Activated effector memory CD4-positive, alpha-beta T cell treated with anti-CD3 and anti-CD28 coated beads, Interleukin-2, amount 50 U/mL, for 16 hours (primary cell): ENCODE measurements around the gene SOAT2.

Experiments
- DNase-seq: peaks from one replicate; pipeline ENCODE4 v3.0.0-alpha.2; 2020

SOAT2 gene, protein sequence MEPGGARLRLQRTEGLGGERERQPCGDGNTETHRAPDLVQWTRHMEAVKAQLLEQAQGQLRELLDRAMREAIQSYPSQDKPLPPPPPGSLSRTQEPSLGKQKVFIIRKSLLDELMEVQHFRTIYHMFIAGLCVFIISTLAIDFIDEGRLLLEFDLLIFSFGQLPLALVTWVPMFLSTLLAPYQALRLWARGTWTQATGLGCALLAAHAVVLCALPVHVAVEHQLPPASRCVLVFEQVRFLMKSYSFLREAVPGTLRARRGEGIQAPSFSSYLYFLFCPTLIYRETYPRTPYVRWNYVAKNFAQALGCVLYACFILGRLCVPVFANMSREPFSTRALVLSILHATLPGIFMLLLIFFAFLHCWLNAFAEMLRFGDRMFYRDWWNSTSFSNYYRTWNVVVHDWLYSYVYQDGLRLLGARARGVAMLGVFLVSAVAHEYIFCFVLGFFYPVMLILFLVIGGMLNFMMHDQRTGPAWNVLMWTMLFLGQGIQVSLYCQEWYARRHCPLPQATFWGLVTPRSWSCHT

GRCh38 chr12:53102883-53103807 is at the start of gene SOAT2:
SOAT2 (plus strand) TSS chr12:53103486; CDS start chr12:53103578, 92 bp downstream.
- DNase-seq: peak; percentile 76

DNA sequence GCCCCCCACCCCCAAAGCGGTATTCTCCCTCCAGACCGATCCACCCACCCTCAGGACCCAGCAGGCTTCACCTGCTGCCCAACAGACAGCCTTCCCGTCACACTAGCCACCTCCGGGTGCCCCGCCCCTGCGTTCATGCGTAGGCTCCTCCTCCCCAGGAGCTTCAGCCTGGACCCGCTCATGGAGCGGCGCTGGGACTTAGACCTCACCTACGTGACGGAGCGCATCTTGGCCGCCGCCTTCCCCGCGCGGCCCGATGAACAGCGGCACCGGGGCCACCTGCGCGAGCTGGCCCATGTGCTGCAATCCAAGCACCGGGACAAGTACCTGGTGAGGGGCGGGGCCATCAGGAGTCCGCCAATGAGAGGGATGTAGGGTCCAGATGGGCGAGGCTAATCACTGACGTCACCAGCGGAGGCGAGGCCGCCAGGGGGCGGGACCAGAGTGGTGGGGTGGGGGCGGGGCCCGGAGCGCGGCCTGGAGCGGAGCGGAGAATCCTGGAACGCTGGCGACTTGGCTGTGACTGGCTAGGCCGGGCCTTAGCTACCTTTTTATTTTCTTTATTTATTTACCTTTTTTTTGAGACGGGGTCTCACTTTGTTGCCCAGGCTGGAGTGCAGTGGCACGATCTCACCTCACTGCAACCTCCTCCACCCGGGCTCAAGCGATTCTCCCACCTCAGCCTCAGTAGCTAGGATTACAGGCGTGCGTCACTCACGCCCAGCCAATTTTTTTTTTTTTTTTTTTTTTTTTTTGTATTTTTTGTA is 49.0 kb upstream of the SOAT2 start:
- peak; percentile 97 for DNase-seq

DNA sequence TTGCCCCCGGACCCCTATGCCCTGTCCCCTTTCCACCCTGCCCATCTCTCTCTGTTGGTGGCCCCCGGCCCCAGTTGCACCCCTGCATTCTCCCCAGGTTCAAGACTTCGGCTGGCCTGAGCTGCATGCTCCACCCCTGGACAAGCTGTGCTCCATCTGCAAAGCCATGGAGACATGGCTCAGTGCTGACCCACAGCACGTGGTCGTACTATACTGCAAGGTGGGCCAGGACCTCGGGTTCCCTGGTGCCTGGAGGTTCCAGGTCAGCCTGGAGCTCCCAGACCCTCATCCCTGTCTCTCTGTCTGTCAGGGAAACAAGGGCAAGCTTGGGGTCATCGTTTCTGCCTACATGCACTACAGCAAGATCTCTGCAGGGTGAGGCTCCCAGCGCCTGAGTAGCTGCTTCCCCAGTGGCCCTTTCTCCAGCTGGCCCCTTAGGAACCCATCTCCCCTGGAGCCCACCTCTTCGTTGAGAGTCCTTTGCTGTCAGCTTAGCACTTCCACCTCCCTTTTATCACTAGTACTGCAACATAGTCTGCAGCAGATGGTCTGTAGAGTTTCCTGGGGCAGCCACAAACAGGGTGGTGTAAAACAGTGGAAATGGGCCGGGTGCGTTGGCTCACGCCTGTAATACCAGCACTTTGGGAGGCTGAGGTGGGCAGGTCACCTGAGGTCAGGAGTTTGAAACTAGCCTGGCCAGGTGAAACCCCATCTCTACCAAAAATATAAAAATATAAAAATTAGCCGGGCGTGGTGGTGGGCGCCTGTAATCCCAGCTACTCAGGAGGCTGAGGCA is 47.6 kb upstream of the SOAT2 start:
- peak; percentile 61 for DNase-seq

- peak; percentile 57 for DNase-seq
Measured at GRCh38 chr12:53056296-53056695, 47.0 kb upstream of the SOAT2 start.

- peak; percentile 58 for DNase-seq
Measured at GRCh38 chr12:53056901-53057300, 46.4 kb upstream of the SOAT2 start.

DNA sequence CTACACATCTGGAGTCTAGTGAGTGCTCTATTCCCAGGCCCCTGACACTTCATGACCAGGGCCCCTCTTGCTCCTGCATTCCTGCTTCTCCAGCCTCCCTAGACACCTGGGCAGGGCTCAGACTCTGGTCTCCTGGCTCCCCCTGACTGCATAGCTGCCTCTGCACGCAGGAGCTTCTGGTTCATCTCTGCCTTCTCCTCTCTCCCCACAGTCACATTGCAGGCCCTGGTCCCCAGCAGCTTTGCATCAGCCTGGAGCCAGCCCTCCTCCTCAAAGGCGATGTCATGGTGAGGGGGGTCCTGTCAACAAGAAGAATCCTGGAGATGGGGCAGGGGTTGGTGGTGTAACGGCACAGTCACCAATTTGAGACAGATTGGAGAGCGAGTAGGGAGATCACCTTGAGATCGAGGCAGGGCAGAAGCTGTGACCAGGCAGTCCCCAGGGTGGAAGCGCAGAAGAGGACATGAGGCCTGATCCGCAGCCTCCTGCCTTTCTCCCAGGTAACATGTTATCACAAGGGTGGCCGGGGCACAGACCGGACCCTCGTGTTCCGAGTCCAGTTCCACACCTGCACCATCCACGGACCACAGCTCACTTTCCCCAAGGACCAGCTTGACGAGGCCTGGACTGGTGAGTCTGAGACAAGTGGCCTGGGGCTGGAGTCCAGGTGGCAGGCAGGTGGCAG is 45.3 kb upstream of the SOAT2 start:
- peak; percentile 62 for DNase-seq

- peak; percentile 50 for DNase-seq
Measured at GRCh38 chr12:53058674-53059433, 44.4 kb upstream of the SOAT2 start.

DNA sequence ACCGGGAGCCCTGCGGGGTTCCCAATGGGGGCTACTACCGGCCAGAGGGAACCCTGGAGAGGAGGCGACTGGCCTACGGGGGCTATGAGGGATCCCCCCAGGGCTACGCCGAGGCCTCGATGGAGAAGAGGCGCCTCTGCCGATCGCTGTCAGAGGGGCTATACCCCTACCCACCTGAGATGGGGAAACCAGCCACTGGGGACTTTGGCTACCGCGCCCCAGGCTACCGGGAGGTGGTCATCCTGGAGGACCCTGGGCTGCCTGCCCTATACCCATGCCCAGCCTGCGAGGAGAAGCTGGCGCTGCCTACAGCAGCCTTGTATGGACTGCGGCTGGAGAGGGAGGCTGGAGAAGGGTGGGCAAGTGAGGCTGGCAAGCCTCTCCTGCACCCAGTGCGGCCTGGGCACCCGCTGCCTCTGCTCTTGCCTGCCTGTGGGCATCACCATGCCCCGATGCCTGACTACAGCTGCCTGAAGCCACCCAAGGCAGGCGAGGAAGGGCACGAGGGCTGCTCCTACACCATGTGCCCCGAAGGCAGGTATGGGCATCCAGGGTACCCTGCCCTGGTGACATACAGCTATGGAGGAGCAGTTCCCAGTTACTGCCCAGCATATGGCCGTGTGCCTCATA is 43.7 kb upstream of the SOAT2 start:
- DNase-seq: peak; percentile 60

- DNase-seq: peak; percentile 54
Measured at GRCh38 chr12:53060064-53060720, 43.1 kb upstream of the SOAT2 start.

DNA sequence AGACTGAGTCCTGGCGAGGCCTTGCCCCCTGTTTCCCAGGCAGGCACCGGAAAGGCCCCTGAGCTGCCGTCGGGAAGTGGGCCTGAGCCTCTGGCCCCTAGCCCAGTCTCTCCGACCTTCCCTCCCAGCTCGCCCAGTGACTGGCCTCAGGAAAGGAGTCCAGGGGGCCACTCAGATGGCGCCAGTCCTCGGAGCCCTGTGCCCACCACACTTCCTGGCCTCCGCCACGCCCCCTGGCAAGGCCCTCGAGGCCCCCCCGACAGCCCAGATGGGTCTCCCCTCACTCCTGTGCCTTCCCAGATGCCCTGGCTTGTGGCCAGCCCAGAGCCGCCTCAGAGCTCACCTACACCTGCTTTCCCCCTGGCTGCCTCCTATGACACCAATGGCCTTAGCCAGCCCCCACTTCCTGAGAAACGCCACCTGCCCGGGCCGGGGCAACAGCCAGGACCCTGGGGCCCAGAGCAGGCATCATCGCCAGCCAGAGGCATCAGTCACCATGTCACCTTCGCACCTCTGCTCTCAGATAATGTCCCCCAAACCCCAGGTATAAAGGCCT is 42.5 kb upstream of the SOAT2 start:
- DNase-seq: peak; percentile 60

DNA sequence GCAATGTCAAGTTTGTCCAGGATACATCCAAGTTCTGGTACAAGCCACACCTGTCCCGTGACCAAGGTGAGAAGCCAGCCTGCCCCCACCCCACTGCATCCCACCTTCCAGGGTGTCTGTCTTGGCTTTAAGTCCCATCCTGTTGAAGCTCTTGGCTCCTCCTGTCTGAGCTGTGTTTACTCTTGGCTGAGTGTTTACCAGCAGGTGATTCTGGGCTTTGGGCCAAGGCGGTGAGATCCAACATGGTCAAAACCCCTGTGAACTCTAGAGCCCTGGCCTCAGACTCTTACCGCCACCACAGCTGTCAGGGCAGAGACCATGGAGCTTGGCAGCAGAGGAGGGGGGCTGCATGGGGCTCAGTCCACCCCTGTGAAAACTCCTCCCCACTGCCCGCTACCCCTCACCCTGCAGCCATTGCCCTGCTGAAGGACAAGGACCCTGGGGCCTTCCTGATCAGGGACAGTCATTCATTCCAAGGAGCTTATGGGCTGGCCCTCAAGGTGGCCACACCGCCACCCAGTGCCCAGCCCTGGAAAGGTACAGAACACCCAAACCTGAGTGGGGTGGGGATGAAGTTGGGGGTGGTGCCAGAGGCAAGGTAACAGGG is 41.8 kb upstream of the SOAT2 start:
- DNase-seq: peak; percentile 54

- DNase-seq: peak; percentile 53
Measured at GRCh38 chr12:53062011-53062961, 41.0 kb upstream of the SOAT2 start.

DNA sequence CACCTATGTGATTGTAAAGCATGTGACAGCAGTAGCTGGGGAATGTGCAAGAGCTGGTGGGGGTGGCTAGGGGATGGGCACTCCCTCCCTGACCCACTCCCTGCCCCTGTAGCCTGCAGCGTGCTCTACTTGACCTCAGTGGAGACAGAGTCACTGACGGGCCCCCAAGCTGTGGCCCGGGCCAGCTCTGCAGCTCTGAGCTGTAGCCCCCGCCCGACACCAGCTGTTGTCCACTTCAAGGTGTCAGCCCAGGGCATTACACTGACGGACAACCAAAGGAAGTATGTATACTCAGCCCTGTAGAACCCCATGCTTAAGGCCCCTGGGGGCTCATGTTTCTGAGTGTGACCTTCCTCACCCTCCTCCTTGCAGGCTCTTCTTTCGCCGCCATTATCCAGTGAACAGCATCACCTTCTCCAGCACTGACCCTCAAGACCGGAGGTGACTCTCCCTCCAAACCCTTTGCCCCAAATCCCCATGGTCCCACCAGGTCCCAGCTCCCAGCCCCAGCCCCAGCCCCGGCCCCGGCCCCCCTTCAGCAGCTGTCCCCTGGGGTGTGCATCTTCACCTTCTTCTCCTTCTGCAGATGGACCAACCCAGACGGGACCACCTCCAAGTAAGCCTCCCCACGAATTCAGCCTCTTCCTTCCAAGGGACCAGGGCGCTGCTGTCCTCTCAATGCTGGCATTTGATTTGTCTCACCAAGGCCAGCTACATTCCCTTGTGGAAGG is 40.1 kb upstream of the SOAT2 start:
- DNase-seq: peak; percentile 58

- peak; percentile 51 for DNase-seq
Measured at GRCh38 chr12:53063708-53064612, 39.3 kb upstream of the SOAT2 start.

DNA sequence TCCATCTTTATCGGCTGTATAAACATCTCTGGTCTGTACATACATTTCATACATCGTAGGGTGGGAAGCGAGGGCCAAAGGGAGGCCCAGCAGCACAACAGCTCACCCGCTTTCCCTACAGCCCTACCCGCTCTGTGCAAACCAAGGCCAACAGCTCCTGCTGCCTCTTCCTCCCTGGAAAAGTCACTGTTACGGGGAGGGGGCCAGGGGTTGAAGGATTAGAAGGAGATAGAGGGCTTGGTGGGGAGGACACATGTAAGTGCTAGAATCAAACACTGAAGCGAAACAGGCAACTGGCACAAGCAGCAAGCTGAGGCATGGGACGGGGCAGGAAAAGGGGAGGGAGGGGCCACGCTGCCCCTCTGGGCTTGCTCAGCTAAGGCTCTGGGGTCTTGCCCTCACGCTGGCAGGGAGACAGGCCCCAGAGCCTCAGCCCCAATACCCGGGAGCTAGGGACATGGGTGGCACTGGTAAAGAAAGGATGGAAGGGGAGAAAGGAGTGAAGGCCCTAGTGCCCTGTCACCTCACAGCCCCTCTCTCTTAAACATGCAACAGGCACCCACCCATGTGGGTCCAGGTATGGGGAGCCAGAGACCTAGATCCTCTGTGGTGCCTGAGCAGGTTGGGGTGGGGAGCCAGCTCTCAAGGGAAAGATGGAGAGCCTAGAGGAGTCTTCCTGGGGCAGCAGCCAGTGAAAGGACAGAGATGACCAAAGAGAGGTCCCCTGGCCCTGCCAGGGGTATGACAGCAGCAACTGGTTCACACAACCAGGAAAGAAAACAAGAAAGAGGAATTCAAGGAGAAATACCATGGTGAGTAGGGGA is 38.5 kb upstream of the SOAT2 start:
- peak; percentile 51 for DNase-seq
